Activated T-cell treated with anti-CD3 and anti-CD28 coated beads, Interleukin-2, amount 50 U/mL, for 4 hours (primary cell): Measurements from ENCODE around the gene CLHC1. TPM values are rescaled to one million over a fixed set of nuclear protein-coding genes. Genes with fewer than 3 reads are reported as not detected.

Experiments used
- ATAC-seq, 2 donors: fragments of 200-7000 bp; cut with Tn5 transposase; one replicate each; pipeline ENCODE4 v1.10.0; 2021
- DNase-seq: peaks from one replicate; pipeline ENCODE4 v3.0.0-alpha.2; 2020
- H3K27me3 Mint-ChIP-seq: one replicate; pipeline ENCODE4 v1.8.0; 2021; ENCODE audit warnings: low read depth, mixed read lengths
- H3K36me3 Mint-ChIP-seq: one replicate; pipeline ENCODE4 v1.8.0; 2022; ENCODE audit warnings: mixed read lengths; ENCODE audit not compliant: insufficient read depth
- H3K4me1 Mint-ChIP-seq: one replicate; pipeline ENCODE4 v1.8.0; 2021; ENCODE audit warnings: low read depth, mixed read lengths
- H3K4me3 Mint-ChIP-seq: one replicate; pipeline ENCODE4 v1.8.0; 2021; ENCODE audit warnings: mild to moderate bottlenecking, moderate library complexity, mixed read lengths
- H3K9me3 Mint-ChIP-seq: one replicate; pipeline ENCODE4 v1.8.0; 2021; ENCODE audit warnings: mixed read lengths
- total RNA-seq, 3 donors: library from RNA; stranded (reverse); gene quantifications; one replicate each; pipeline ENCODE4 v1.2.1, GENCODE V29; 2021

CLHC1 gene
- total RNA-seq, 3 donors from 2014 or later = 2.8 to 4.3 (median 3.6) TPM

GRCh38 chr2:55169359-55169758 is 62.7 kb downstream of the CLHC1 start:
- ATAC-seq (no peak), DNase-seq (no peak)
- H3K36me3 Mint-ChIP-seq = no peaks in the 10 kb centered on the region
- no peak overlapping the region for H3K4me3 Mint-ChIP-seq
- H3K27me3 Mint-ChIP-seq = no peaks in the 10 kb centered on the region
- no peaks in the 10 kb centered on the region for H3K9me3 Mint-ChIP-seq
- no peaks in the 10 kb centered on the region for H3K4me1 Mint-ChIP-seq

GRCh38 chr2:55168221-55169154 is 63.6 kb downstream of the CLHC1 start:
- Mint-ChIP-seq H3K4me3 (no peak overlapping the region), H3K9me3 (no peaks in the 10 kb centered on the region), H3K36me3 (no peaks in the 10 kb centered on the region), H3K4me1 (no peaks in the 10 kb centered on the region), H3K27me3 (no peaks in the 10 kb centered on the region)
- DNase-seq = peak; percentile 27
- ATAC-seq = peak in 1 of 2 donors; percentile 62

GRCh38 chr2:55165626-55166025 is 66.5 kb downstream of the CLHC1 start:
- no peaks in the 10 kb centered on the region for H3K9me3 Mint-ChIP-seq

GRCh38 chr2:55164534-55165480 is 67.3 kb downstream of the CLHC1 start:
- no peak for DNase-seq
- H3K36me3 Mint-ChIP-seq = no peaks in the 10 kb centered on the region
- H3K9me3 Mint-ChIP-seq = no peaks in the 10 kb centered on the region
- ATAC-seq = no peak
- H3K4me3 Mint-ChIP-seq = no peak overlapping the region
- H3K4me1 Mint-ChIP-seq = no peaks in the 10 kb centered on the region
- no peaks in the 10 kb centered on the region for H3K27me3 Mint-ChIP-seq

More at GRCh38 chr2:55165626-55166025, 66.5 kb downstream of the CLHC1 start:
- ATAC-seq = no peak
- H3K36me3 Mint-ChIP-seq = no peaks in the 10 kb centered on the region
- H3K4me1 Mint-ChIP-seq = no peaks in the 10 kb centered on the region
- no peak overlapping the region for H3K4me3 Mint-ChIP-seq
- H3K27me3 Mint-ChIP-seq = no peaks in the 10 kb centered on the region
- no peak for DNase-seq

GRCh38 chr2:55163941-55164390 is 68.1 kb downstream of the CLHC1 start:
- DNase-seq (no peak), ATAC-seq (no peak)
- Mint-ChIP-seq H3K4me3 (no peak overlapping the region), H3K27me3 (no peaks in the 10 kb centered on the region), H3K4me1 (no peaks in the 10 kb centered on the region), H3K9me3 (no peaks in the 10 kb centered on the region), H3K36me3 (no peaks in the 10 kb centered on the region)

- H3K4me1 Mint-ChIP-seq = no peaks in the 10 kb centered on the region
- DNase-seq (no peak), ATAC-seq (no peak)
- H3K4me3 Mint-ChIP-seq = no peak overlapping the region
- H3K27me3 Mint-ChIP-seq = no peaks in the 10 kb centered on the region
- no peaks in the 10 kb centered on the region for H3K36me3 Mint-ChIP-seq
- H3K9me3 Mint-ChIP-seq = no peaks in the 10 kb centered on the region
Measured at GRCh38 chr2:55163274-55163721, 68.8 kb downstream of the CLHC1 start.

GRCh38 chr2:55162284-55163006 is 69.6 kb downstream of the CLHC1 start:
- DNase-seq (no peak), ATAC-seq (no peak)
- Mint-ChIP-seq H3K27me3 (no peaks in the 10 kb centered on the region), H3K36me3 (no peaks in the 10 kb centered on the region), H3K9me3 (no peaks in the 10 kb centered on the region), H3K4me1 (peaks cover 1% of the 10 kb centered on the region), H3K4me3 (no peak overlapping the region)

- DNase-seq = no peak
- Mint-ChIP-seq H3K27me3 (no peaks in the 10 kb centered on the region), H3K36me3 (no peaks in the 10 kb centered on the region), H3K9me3 (no peaks in the 10 kb centered on the region), H3K4me3 (no peak overlapping the region), H3K4me1 (peaks cover 4% of the 10 kb centered on the region)
- no peak for ATAC-seq
Measured at GRCh38 chr2:55161295-55162210, 70.5 kb downstream of the CLHC1 start.

GRCh38 chr2:55160422-55160821 is 71.7 kb downstream of the CLHC1 start:
- no peaks in the 10 kb centered on the region for H3K27me3 Mint-ChIP-seq
- no peak overlapping the region for H3K4me3 Mint-ChIP-seq
- H3K9me3 Mint-ChIP-seq = no peaks in the 10 kb centered on the region
- no peaks in the 10 kb centered on the region for H3K36me3 Mint-ChIP-seq
- peaks cover 4% of the 10 kb centered on the region for H3K4me1 Mint-ChIP-seq
- ATAC-seq (no peak), DNase-seq (no peak)

- Mint-ChIP-seq H3K4me3 (no peak overlapping the region), H3K9me3 (no peaks in the 10 kb centered on the region), H3K4me1 (peaks cover 4% of the 10 kb centered on the region), H3K36me3 (no peaks in the 10 kb centered on the region), H3K27me3 (no peaks in the 10 kb centered on the region)
- ATAC-seq (no peak), DNase-seq (no peak)
Measured at GRCh38 chr2:55159752-55160151, 72.3 kb downstream of the CLHC1 start.

- DNase-seq = no peak
- H3K4me1 Mint-ChIP-seq = peaks cover 4% of the 10 kb centered on the region
- no peaks in the 10 kb centered on the region for H3K36me3 Mint-ChIP-seq
- no peaks in the 10 kb centered on the region for H3K27me3 Mint-ChIP-seq
- H3K4me3 Mint-ChIP-seq = no peak overlapping the region
- H3K9me3 Mint-ChIP-seq = no peaks in the 10 kb centered on the region
- no peak for ATAC-seq
Measured at GRCh38 chr2:55159037-55159651, 72.9 kb downstream of the CLHC1 start.

- no peaks in the 10 kb centered on the region for H3K27me3 Mint-ChIP-seq
- H3K36me3 Mint-ChIP-seq = no peaks in the 10 kb centered on the region
- DNase-seq = no peak
- H3K9me3 Mint-ChIP-seq = no peaks in the 10 kb centered on the region
- peaks cover 4% of the 10 kb centered on the region for H3K4me1 Mint-ChIP-seq
- H3K4me3 Mint-ChIP-seq = no peak overlapping the region
- no peak for ATAC-seq
Measured at GRCh38 chr2:55158111-55158814, 73.8 kb downstream of the CLHC1 start.
